ENCODE results near the gene PPM1F. TPM values are rescaled to one million over a fixed set of nuclear protein-coding genes. Genes with fewer than 3 reads are reported as not detected.
"Not testable (repeated sequence)": the region's sequence is repeated elsewhere in the genome, so short reads cannot be mapped to it uniquely, and the experiment has no call there.

Gene PPM1F
- total RNA-seq, 1 donor from 2014 or later = 40.1 TPM

DNA sequence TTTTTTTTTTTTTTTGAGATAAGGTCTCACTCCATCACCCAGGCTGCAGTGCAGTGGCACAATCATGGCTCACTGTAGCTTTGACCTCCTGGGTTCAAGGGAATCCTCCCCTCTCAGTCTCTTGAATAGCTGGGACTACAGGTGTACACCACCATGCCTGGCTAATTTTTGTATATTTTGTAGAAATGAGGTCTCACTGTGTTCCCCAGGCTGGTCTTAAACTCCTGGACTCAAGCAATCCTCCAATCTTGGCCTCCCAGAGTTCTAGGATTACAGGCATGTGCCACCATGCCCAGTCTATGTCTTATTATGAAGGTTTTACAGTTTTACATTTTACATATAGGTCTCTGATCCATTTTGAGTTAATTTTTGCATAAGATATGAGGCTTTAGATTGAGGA is 64.8 kb downstream of the PPM1F start:
- TF ChIP-seq CTCF (IDR thresholded peaks at IDR 0.05; ENCODE audit: partially characterized antibody, unreplicated experiment) = no peak

DNA sequence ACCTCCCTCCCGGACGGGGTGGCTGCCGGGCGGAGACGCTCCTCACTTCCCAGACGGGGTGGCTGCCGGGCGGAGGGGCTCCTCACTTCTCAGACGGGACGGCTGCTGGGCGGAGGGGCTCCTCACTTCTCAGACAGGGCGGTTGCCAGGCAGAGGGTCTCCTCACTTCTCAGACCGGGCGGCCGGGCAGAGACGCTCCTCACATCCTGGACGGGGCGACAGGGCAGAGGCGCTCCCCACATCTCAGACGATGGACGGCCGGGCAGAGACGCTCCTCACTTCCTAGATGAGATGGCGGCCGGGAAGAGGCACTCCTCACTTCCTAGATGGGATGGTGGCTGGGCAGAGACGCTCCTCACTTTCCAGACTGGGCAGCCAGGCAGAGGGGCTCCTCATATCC is 68.7 kb downstream of the PPM1F start:
- H3K9me3 Mint-ChIP-seq (ENCODE audit: unreplicated experiment); DNase-seq; H3K36me3 Mint-ChIP-seq (ENCODE audit: unreplicated experiment); H3K27me3 Mint-ChIP-seq (ENCODE audit: unreplicated experiment); H3K27ac Mint-ChIP-seq (ENCODE audit: unreplicated experiment); H3K4me3 Mint-ChIP-seq (ENCODE audit: unreplicated experiment); H3K4me1 Mint-ChIP-seq (ENCODE audit: low read depth, unreplicated experiment): not testable (repeated sequence)

More for the DNA sequence above, 64.8 kb downstream of the PPM1F start:
- DNase-seq = no peak
- no peaks in the 10 kb centered on the region for H3K9me3 Mint-ChIP-seq (ENCODE audit: unreplicated experiment)
- H3K4me1 Mint-ChIP-seq (ENCODE audit: low read depth, unreplicated experiment) = no peaks in the 10 kb centered on the region
- H3K4me3 Mint-ChIP-seq (ENCODE audit: unreplicated experiment) = no peak overlapping the region
- peaks cover 1% of the 10 kb centered on the region for H3K27me3 Mint-ChIP-seq (ENCODE audit: unreplicated experiment)
- peaks cover 3% of the 10 kb centered on the region for H3K36me3 Mint-ChIP-seq (ENCODE audit: unreplicated experiment)
- H3K27ac Mint-ChIP-seq (ENCODE audit: unreplicated experiment) = no peak overlapping the region

DNA sequence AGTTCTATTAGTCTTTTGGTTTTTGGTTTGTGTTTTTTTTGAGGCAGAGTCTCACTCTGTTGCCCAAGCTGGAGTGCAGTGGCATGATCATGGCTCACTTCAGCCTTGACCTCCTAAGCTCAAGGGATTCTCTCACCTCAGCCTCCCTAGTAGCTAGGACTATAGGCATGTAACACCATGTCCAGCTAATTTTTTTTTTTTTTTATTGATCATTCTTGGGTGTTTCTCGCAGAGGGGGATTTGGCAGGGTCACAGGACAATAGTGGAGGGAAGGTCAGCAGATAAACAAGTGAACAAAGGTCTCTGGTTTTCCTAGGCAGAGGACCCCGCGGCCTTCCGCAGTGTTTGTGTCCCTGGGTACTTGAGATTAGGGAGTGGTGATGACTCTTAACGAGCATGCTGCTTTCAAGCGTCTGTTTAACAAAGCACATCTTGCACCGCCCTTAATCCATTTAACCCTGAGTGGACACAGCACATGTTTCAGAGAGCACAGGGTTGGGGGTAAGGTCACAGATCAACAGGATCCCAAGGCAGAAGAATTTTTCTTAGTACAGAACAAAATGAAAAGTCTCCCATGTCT is 69.8 kb downstream of the PPM1F start:
- H3K9me3 Mint-ChIP-seq (ENCODE audit: unreplicated experiment); DNase-seq; H3K27me3 Mint-ChIP-seq (ENCODE audit: unreplicated experiment); H3K36me3 Mint-ChIP-seq (ENCODE audit: unreplicated experiment); H3K4me1 Mint-ChIP-seq (ENCODE audit: low read depth, unreplicated experiment); H3K27ac Mint-ChIP-seq (ENCODE audit: unreplicated experiment); H3K4me3 Mint-ChIP-seq (ENCODE audit: unreplicated experiment): not testable (repeated sequence)

- no peak overlapping the region for H3K27ac Mint-ChIP-seq (ENCODE audit: unreplicated experiment)
- no peak overlapping the region for H3K4me3 Mint-ChIP-seq (ENCODE audit: unreplicated experiment)
- no peaks in the 10 kb centered on the region for H3K4me1 Mint-ChIP-seq (ENCODE audit: low read depth, unreplicated experiment)
- H3K36me3 Mint-ChIP-seq (ENCODE audit: unreplicated experiment) = peaks cover 3% of the 10 kb centered on the region
- peaks cover 3% of the 10 kb centered on the region for H3K9me3 Mint-ChIP-seq (ENCODE audit: unreplicated experiment)
- no peaks in the 10 kb centered on the region for H3K27me3 Mint-ChIP-seq (ENCODE audit: unreplicated experiment)
- no peak for TF ChIP-seq CTCF (IDR thresholded peaks at IDR 0.05; ENCODE audit: partially characterized antibody, unreplicated experiment)
- no peak for DNase-seq
Observed at GRCh38 chr22:21881841-21882753, 70.6 kb downstream of the PPM1F start.

- Mint-ChIP-seq H3K27me3 (ENCODE audit: unreplicated experiment) (no peaks in the 10 kb centered on the region), H3K4me1 (ENCODE audit: low read depth, unreplicated experiment) (no peaks in the 10 kb centered on the region), H3K9me3 (ENCODE audit: unreplicated experiment) (peaks cover 4% of the 10 kb centered on the region), H3K36me3 (ENCODE audit: unreplicated experiment) (no peaks in the 10 kb centered on the region), H3K4me3 (ENCODE audit: unreplicated experiment) (no peak overlapping the region), H3K27ac (ENCODE audit: unreplicated experiment) (no peak overlapping the region)
- no peak for DNase-seq
- no peak for TF ChIP-seq CTCF (IDR thresholded peaks at IDR 0.05; ENCODE audit: partially characterized antibody, unreplicated experiment)
Observed at GRCh38 chr22:21876486-21877176, 76.0 kb downstream of the PPM1F start.

DNA sequence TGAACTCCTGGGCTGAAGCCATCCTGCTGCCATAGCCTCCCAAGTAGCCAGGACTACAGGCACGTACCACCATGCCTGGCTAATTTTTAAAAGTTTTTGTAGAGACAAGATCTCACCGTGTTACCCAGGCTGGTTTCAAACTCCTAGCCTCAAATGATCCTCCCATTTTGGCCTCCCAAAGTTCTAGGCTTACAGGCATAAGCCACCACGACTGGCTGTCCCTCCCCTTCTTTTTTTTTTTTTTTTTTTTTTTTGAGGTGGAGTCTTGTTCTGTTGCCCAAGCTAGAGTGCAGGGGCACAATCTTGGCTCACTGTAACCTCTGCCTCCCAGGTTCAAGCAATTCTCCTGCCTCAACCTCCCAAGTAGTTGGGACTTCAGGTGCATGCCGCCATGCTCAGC is 77.7 kb downstream of the PPM1F start:
- H3K4me3 Mint-ChIP-seq (ENCODE audit: unreplicated experiment); H3K27me3 Mint-ChIP-seq (ENCODE audit: unreplicated experiment); H3K27ac Mint-ChIP-seq (ENCODE audit: unreplicated experiment); H3K36me3 Mint-ChIP-seq (ENCODE audit: unreplicated experiment); H3K9me3 Mint-ChIP-seq (ENCODE audit: unreplicated experiment); H3K4me1 Mint-ChIP-seq (ENCODE audit: low read depth, unreplicated experiment); DNase-seq: not testable (repeated sequence)
